ENCODE measurements around the gene DHCR7.
"Not testable (repeated sequence)": the region's sequence is repeated elsewhere in the genome, so short reads cannot be mapped to it uniquely, and the experiment has no call there.

DHCR7 gene

DNA sequence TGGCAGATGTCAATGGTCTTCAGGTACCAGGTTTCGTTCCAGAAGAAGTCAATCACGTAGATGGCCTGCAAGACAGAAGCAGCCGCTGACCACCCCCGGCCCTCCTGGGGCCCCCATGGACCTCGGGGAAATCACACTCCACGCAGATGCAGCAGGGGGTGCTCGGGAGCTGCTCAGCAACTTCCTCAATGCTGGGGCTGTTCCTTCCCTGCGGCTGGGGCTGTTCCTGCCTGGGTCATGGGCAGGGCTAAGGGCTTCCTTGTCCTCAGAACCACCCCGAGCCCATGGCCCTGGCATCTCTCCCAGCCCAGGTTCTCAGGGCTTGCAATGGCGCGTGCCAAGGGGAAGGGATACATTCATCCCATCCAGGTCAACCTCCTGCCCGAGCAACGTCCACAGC, 10.3 kb downstream of the DHCR7 start:
- no peak for DNase-seq (ENCODE audit: low read depth)

DNA sequence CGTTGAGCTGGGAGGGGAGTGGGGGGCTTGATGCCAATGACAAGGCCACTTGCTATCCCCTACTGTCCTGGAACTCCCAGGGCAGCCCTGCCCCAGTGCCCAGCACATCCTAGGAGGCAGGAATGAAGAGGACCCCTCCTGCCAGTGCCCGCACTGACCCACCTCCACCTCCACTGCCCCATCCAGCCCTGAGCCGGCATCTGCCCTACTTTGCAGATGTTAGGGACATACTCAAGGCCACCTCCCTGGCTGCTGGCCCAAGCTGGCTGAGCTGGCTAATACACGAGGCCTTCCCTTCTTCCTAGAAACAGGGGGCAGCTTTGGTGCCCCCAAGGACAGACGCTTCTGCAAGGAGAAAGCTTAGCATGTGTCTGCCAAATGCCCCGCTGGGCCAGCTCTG, 10.8 kb downstream of the DHCR7 start:
- DNase-seq (ENCODE audit: low read depth): no peak

DNA sequence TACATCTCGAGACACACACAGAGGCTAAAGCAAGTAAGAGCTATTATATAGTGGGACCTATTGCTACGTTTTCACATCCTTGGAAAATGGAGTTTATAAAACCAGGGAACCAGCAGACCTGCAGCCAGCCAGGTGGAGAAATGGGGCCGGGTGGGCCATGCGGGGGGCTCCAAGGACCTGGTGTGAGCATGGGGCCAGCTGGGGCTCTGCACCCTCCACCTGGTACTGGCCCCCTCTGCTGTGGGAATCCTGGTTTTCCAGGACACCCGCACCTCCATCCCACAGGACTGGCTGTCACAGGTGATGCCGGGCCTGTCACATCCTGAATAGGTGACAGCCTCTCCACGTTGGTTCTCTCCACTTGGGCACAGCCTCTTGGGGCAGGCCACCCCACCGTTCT, 11.3 kb downstream of the DHCR7 start:
- no peak for DNase-seq (ENCODE audit: low read depth)

DNA sequence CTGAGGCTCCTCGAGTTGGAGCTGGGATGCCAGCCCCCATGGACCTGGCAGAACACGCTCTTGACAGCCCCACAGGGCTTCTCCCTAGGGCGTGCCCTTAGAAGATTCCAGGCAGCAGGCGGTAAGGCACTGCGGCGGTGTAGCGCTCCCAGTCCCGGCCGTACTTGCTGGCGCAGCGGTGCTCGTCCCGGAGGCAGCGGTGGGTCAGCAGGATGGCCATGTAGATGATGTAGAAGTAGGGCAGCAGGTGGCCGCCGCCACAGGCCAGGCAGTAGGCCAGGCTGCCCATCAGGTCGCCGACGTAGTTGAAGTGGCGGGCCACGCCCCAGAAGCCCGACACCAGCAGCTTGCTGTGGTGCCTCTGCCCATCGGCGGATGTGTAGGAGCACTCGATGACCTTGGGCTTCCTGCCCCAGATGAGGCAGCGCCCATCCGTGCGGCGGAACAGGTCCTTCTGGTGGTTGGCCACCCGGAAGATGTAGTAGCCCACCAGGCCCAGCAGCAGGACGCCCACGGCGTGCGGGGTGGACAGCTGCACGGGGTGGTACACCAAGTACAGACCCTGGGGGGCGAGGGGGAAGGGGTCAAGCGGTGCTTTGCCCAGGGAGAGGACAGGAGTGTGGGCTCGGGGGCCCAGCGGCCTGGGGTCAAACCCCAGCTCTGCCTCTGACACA, 12.8 kb downstream of the DHCR7 start:
- no peak for DNase-seq (ENCODE audit: low read depth)

DNA sequence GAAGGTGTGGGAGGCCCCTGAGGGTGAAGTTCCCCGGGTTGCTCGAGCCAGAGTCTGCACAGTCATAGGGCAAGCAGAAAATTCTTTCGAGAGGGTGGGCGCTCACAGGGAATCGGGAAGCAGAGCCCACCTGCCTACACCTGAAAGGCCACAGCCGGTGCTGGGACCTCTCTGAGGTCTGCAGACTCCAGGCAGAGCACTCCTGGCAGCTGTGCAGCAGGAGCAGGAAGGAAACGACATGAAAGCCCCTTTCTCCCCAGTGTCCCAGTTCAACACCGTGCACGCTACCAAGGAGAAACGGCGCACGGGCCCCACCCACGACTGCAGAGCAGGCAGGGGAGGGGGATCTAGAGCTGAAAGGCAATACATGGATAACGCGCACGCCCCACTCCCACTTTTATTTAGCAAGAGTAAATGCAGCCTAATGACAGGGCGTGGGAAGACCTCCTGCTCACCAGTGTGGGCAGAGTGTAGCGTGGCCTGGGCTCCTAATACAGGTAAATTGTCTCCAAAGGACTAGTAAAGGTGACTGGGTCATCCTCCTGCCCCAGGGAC, 13.5 kb downstream of the DHCR7 start:
- no peak for DNase-seq (ENCODE audit: low read depth)

DNA sequence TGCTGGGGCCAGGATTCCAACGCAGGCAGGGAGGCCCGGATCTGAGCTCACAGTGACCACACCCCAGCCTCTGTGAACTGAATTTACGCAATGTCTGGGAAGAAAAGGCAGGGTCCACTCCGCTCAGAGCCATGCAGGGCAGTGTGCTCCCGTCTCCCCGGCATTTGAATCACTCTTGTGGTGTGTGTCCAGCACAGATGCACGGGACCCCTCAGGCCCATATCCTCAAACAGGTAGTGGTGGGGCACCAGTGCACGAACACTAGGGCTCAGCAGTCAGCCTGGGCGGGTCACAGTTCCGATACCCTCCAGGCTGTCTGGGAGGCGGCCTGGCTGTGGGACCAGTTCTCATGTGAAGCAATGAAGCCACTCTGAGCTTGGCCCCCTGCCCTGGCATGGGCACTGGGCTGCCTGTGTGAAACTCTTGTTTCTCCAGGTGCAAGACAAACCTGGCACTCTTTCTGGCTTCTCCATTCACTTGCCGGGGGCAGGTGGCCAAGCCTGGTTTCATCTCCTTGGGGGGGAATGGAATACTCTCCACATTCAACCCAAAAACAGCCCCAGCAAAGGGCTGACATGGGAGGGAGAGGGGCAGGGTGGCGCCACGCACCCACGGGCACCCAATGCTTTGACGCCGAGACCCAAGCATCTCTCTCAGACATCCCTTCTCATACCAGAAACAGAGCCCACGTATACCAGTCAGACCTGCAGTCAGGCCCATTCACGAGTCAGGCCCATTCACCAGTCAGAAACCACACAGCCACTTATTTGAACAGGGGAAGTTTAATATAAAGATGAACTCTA, 14.3 kb downstream of the DHCR7 start:
- no peak for DNase-seq (ENCODE audit: low read depth)

DNA sequence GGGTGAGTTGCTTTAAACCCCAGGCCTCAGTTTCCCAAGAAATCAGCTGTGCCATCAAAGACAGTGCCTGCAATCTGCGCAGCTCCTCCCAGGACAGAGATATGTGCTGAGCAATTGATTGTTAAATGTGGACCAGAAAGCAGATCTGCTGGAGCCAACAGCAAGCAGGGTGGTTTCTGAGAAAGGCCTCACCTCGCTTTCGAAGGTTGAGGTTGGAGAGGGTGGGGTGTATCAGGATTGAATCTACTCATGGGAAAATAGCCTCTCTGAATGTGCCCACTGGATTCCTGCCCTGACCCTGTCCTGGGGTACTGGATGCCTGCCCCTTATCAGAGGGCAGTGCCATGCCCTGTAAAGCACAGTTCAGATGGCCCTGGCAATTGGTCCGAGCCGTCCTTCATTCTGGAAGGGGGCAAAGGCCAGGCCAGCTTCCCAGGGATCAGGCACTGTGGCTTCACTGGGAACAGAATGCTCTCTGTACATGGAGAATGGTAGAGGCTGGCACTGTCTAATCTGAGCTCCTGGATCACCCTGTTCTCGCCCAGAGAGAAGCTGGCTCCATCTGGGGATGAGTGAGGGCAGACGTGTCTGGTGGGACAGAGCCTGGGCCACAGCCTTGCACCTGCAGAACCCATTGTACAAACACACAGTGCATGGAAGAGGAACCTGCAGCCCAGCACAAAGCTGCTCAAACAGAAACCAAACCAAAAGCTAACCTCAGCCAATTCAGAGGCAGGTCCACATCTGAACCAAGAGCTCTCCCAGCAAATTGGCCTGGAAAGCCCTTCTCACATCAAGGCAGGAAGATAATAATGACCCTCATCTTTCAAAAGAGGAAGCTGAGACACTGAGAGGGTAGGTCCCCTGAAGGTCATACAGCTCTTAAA, 15.2 kb downstream of the DHCR7 start:
- DNase-seq (ENCODE audit: low read depth): no peak

DNA sequence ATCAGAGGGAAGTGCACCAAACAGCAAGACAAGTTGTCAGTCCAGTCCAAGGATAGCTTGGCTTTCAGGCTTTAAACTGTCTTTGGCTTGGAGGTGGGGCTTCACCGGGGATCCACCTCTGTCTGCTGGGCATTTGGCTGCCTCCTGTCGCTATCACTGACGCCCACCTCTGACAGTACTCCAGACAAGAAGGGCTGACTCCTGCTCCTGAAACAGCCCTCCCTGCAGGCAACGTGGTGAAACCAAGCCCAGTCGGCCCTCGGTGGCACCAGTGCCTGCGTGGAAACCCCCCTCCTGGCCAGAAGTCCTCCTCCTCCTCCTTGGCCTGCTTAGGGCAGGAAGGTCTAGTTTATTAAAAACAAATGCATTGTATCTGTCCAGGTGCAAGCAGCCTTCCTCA, 16.9 kb downstream of the DHCR7 start:
- no peak for DNase-seq (ENCODE audit: low read depth)

DNA sequence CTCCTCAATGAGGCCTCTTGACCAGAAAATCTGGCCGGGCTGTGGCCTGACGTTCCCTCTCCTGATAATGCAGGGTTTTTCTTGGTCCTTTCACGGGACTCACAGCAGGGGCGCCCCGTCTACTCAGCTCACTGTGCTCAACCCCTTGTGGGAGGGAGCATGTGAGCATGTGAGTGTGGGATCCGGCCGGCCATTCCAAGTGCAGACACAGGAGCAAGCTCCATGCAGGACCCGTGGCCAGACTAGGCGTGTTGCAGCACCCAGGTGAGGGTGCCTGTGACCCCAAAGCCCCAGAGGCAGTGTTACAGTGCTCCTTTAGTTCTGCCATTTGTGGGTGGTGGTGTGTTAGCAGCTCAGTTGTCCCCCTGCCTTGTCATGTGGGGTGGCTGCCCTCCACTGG, 18.0 kb downstream of the DHCR7 start:
- DNase-seq (ENCODE audit: low read depth): no peak

DNA sequence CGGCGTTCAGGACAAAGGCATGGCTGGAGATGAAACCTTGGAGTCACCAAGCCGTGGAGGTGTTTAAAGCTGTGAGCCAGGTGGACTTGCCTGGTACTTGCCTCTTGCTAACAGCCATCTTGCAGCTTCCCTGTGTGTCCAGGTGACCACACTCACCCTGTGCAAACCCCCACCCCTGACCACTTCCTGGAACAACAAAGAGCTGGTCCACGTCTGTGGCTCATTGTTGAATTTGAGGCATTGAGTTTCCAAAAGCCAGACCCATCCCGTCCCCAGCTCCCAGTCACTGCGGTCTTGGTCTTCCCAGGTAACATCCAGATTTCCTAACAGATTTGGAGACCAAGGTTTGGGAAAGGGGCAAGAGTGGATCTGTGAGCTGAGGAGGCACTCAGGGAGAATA, 18.5 kb downstream of the DHCR7 start:
- no peak for DNase-seq (ENCODE audit: low read depth)

DNA sequence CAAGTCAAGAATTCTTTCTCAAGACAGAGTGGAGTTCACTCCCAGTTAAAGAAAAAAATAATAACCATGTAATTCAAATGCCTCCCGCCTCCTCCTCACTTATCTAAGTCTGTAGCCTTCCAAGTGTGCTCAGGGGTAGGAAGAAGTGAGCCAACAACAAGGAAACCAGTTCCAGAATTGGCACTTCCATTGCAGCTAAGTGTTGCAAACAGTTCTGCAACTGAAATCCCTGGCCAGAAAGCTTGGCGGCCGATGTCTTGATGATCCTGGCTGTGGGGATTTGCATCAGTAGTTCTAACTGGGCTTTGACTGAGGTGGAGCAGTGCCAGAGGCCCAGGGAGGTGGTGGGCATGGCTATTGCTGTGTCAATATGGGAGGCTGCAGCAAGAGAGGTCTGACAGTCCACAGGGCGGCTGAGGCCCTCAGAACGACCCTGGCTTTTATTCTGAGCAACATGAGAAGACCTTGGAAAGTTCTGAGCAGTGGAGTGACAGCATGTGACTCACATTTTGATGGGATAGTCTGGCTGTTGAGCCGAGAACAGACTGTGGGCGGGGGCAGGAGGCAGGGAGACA, 19.2 kb downstream of the DHCR7 start:
- no peak for DNase-seq (ENCODE audit: low read depth)

DNA sequence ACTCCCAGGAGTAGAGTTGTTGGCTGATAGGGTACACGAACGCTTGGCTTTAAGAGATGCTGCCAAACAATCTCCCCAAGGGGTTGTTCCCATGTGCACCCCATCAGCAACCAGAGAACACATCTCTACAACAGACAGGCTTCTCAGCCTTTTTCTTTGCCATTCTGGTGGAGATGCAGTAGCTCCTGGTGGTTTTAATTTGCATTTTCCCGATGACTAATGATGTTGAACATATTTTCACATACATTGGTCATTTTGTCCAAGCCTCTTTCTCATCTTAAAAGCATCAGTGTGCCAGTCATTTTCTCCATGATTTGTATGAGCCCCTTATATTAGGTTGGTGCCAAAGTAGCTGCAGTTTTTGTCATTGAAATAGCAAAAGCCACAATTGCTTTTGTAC, 21.8 kb downstream of the DHCR7 start:
- no peak for DNase-seq (ENCODE audit: low read depth)

DNA sequence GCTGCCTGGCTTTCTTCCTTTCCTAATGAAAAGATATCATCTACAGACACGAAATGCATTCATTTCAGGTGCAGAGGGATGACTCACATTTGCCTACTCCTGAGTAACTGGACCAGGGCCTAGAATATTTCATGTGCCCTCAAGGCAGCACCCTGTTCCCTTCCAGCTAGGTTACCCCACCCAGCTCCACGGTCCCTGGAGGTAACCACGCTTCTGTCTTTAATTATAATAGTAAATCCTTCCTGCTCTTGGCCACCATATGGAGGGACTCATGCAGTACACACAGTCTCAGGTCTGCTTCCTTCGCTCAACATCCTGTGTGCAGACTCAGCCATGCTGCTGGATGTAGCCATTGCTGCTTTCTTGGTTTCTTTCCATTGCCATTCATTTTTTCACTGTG, 22.3 kb downstream of the DHCR7 start:
- DNase-seq (ENCODE audit: low read depth): no peak

DNA sequence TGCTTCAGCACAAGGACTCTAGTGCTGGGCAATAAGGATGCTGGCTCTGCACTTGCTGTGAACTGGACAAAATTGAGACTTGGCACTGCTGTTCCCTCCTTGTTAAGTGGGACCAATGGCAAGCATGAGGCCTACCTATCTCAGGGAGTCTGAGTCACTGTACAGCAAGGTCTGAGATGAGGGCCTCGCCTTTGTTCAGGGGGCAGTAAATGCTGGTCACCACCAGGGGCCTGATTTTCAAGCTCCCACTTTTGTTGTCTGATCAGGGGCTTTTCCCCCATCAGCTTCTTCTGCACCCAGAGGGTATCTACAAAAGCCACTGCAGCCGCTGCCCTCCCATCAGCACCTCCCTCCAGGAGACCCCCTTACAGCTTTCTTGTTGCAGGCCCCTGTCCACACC, 22.8 kb downstream of the DHCR7 start:
- no peak for DNase-seq (ENCODE audit: low read depth)

DNA sequence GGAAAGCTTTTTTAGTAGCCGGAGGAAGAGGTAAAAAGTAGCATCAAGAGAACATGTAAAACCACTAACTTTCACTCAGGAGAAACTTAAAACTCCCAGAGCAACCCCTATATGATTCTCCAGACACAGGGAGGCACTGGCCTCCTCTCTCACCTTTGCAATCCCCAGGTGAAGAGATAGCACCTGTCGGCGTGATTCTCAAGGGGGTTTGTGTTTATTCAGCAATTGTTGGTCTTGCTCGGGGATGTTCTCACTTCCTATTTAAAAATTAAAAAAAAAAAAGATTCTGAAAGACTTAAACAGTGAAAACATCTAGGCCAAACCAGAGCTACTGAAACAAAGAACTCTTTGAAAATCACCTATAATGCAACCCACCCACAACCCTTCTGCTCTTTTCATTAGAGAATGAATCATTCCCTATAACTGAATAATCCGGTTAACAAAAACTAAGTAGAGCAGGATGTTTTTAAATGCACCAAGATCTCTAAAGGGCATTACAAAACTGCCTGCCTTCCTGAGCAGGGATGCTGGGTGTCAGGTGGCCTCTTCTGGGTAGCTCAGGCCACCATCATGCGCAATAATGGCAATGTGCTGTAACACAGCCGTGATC, 24.9 kb downstream of the DHCR7 start:
- DNase-seq (ENCODE audit: low read depth): no peak

DNA sequence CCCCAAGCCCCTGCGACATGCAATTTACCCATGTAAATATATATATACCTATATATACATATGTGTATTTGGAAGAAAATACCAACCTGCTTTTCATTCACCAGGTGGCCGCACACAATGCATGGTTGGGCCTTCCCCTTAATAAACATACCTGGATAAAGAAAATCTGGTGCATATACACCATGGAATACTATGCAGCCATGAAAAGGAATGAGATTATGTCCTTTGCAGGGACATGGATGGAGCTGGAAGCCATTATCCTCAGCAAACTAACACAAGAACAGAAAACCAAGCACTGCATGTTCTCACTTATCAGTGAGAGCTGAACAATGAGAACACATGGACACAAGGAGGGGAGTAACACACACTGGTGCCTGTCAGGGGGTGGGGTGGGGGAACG, 25.9 kb downstream of the DHCR7 start:
- not testable (repeated sequence) for DNase-seq (ENCODE audit: low read depth)

DNA sequence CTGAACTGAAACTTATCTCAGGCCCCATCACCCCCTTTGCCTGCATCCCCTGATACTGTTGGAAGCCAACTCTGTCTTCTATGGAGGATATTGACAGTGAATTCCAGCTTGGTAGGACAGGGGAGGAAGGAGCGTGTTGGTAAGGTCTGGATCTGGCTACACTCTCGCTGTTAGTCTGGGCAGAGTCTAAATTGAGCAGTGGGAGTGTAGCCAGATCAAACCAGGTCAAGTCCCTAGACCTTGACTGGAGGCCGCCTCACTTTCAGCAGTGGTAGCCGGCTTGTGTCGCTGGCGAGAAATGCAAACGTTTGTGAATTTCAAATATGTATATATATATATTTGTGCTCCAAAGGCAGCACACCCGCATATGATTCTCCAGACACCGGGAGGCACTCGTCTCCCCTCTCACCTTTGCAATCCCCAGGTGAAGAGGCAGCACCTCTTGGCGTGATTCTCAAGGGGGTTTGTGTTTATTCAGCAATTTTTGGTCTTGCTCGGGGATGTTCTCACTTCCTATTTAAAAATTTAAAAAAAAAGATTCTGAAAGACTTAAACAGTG, 26.7 kb downstream of the DHCR7 start:
- DNase-seq (ENCODE audit: low read depth): no peak

DNA sequence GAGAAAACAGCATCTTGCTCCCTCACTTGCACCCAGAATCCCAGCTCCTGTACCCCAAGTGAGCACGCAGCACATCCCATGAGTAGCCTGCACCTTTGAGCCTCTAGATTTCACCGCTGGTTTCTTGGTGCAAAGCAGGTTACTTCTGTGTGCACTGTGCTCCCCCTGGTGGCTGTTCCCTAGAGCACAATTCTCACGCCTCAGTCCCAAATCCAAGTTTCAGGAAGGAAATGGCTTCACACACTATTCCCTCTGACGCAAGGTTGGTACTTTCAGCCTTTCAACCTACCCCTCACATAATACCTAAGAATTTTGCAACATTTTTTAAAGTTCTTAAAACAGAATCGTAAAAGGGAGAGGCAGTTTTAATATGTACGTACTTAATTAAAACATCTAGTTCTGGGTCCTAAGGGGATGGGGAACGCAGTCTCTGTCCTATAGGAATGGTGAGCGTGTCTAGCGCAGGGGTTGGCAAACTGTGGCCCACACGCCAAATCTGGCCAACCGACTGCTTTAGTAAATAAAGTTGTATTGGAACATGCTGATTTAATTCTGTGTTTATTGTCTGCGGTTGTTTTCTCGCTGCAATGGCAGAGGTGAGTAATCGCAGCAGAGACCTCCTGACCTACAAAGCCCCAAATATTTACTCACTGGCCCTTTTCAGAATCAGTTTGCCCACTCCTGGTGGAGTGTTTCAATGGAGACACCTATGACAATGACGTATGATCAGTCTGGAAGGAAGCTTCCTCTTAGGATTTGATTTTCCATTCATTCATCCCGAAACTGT, 27.5 kb downstream of the DHCR7 start:
- no peak for DNase-seq (ENCODE audit: low read depth)

DNA sequence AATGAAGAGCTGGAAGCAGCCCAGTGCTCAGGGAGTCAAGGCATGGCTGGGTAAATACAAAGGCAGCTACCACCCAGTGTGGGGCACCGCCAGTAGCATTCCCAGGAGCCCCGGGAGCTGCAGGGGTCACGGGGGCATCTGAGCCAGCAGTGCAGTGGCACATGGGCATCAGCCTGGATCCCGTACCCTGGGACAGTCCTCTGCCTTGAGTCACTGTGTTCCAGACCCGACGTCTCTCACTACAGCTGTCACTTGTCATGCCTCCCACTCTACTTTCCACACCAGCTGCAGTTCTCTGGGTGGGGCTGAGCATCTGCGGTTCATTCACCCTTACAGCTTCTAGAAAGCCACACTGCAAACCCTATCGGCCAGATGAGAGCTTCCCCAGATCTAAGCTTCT, 29.6 kb downstream of the DHCR7 start:
- DNase-seq (ENCODE audit: low read depth): no peak

DNA sequence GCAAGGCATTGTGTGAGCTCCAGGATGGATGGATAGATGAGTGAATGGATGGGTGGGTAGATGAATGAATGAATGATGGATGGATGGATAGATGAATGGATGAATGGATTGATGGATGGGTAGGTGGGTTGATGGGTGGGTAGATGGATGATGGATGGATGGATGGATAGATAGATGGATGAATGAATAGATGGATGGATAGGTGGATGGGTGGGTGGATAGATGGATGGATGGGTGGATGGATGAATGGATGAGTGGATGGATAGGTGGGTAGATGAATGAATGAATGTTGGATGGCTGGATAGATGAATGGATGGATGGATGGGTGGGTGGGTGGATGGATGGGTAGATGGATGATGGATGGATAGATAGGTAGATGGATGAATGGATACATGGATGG, 33.5 kb downstream of the DHCR7 start:
- no peak for DNase-seq (ENCODE audit: low read depth)
